Heart left ventricle (tissue), 16 donors: ENCODE measurements around the gene FGF2. TPM values are rescaled to one million over a fixed set of nuclear protein-coding genes. Genes with fewer than 3 reads are reported as not detected.
"Not testable (repeated sequence)": the region's sequence is repeated elsewhere in the genome, so short reads cannot be mapped to it uniquely, and the experiment has no call there.

Source experiments
- ATAC-seq, 4 donors: fragments of 200-7000 bp; cut with Tn5 transposase; one replicate each; pipeline ENCODE4 v1.9.1; 2020 to 2022; ENCODE audit warnings: moderate library complexity in 4 of 4, mild to moderate bottlenecking in 3 of 4, moderate number of reproducible peaks in 1 of 4
- DNase-seq, 5 donors: peaks; one replicate each; pipeline ENCODE4 v3.0.0-alpha.2; 2020
- H3K27ac ChIP-seq, 12 donors: fragments of 200-600 bp; sonication (generic) in 4 of 12; one replicate each; pipeline versions ENCODE4 v1.5.0 to v1.8.0; 2016 to 2022; ENCODE audit warnings: mild to moderate bottlenecking in 2 of 12
- H3K27me3 ChIP-seq, 9 donors: fragments of 200-600 bp; sonication (generic) in 2 of 9; one replicate each; pipeline versions ENCODE4 v1.5.1 to v1.8.0; 2016 to 2022; ENCODE audit warnings: mild to moderate bottlenecking in 3 of 9
- H3K36me3 ChIP-seq, 9 donors: fragments of 200-600 bp; sonication (generic) in 2 of 9; one replicate each; pipeline versions ENCODE4 v1.5.0 to v1.8.0; 2018 to 2022; ENCODE audit warnings: mild to moderate bottlenecking in 2 of 9
- H3K4me1 ChIP-seq, 12 donors: fragments of 200-600 bp; sonication (generic) in 4 of 12; one replicate each; pipeline versions ENCODE4 v1.5.0 to v1.8.0; 2016 to 2022; ENCODE audit warnings: mild to moderate bottlenecking in 3 of 12
- H3K4me3 ChIP-seq, 12 donors: fragments of 200-600 bp; sonication (generic) in 4 of 12; one replicate each; pipeline versions ENCODE4 v1.5.0 to v1.8.0; 2017 to 2022; ENCODE audit warnings: mild to moderate bottlenecking in 9 of 12, moderate library complexity in 4 of 12
- H3K9me3 ChIP-seq, 12 donors: fragments of 200-600 bp; sonication (generic) in 4 of 12; one replicate each; pipeline versions ENCODE4 v1.5.0 to v1.8.0; 2016 to 2022; ENCODE audit warnings: mild to moderate bottlenecking in 1 of 12
- POLR2A ChIP-seq, 2 donors: fragments of 450-650 bp; IDR thresholded peaks; one replicate each; pipeline ENCODE4 v1.6.1; 2017; ENCODE audit warnings: antibody characterized with exemption in 2 of 2, mild to moderate bottlenecking in 2 of 2, moderate library complexity in 2 of 2
- WGBS, 4 donors: extraction: QIAGEN DNeasy Blood & Tissue Kit in 2 of 4; methylation state at CpG; one replicate each; pipeline versions ENCODE4 v1.1.5 to v1.1.7; 2013 to 2018; 5-methylcytosine and 5-hydroxymethylcytosine counted together
- intact Hi-C, 10 donors: fragments of 100-400 bp; cut with DNase I; formaldehyde crosslinking; loops; one replicate each; pipeline versions ENCODE4 v1.11.1 to v1.14.2; 2022
- polyA plus RNA-seq, 2 donors: library from polyadenylated mRNA; stranded (reverse); fragments of 200-250 nt; gene quantifications; one replicate each; pipeline ENCODE4 v1.2.3, GENCODE V29; 2013
- total RNA-seq, 9 donors: library from RNA; depleted of rRNA in 2 of 9; stranded (reverse); fragments of >200 nt in 2 of 9; fragmentation: NEBNext Ultra II Directional in 3 of 9; extraction: Animal tissue kit (Norgen Biotek cat#: 25700) in 3 of 9; gene quantifications; one replicate each; pipeline versions ENCODE4 v1.1.0 to v1.2.4, GENCODE V29; 2016 to 2023
- TF ChIP-seq, protein P1 (sequence below), 12 donors: fragments of 200-600 bp; sonication (generic) in 4 of 12; IDR thresholded peaks; one replicate each; pipeline versions ENCODE4 v1.5.0 to v1.8.0; 2018 to 2022; ENCODE audit warnings: antibody characterized with exemption in 12 of 12, mild to moderate bottlenecking in 5 of 12
- donor health status: ischemic (EF 13 %, LVEDD 7.1; RV severe dilation, severe dysfunction).
- donor health status: healthy with polysubstance abuse.
- donor health status: DM: no; HTN: yes; CAD: no.
- donor health status: DM: no; HTN: no; CAD: no.
- donor health status: ischemic (EF 25% LVEDD 6.9; RV normal size, moderate dysfunction).
- donor health status: ischemic (EF 25% LVEDD 5.7; RV mildly dilated, moderate dysfunction).
- donor health status: healthy.
- donor health status: DM: yes; HTN: yes; CAD: no.
- donor health status: ischemic (EF 35%, LVEDD 5.7; RV mildly dilated, moderate dysfunction).
- donor health status: nonischemic (EF 11% LVEDD 7.7; RV severe dilation, severe dysfunction).
- donor health status: DM: yes; HTN: yes; CAD: no.
- donor health status: PGD.
- donor health status: ischemic (EF 29% LVEDD 5.4; RV normal size, mild dysfunction).
- donor health status: nonischemic (EF 23%, LVEDD 6.1; RV moderate dilation, normal function).

FGF2 gene
- total and polyA plus RNA-seq, 11 donors = 2.2 to 14.4 (median 5.9) TPM

DNA sequence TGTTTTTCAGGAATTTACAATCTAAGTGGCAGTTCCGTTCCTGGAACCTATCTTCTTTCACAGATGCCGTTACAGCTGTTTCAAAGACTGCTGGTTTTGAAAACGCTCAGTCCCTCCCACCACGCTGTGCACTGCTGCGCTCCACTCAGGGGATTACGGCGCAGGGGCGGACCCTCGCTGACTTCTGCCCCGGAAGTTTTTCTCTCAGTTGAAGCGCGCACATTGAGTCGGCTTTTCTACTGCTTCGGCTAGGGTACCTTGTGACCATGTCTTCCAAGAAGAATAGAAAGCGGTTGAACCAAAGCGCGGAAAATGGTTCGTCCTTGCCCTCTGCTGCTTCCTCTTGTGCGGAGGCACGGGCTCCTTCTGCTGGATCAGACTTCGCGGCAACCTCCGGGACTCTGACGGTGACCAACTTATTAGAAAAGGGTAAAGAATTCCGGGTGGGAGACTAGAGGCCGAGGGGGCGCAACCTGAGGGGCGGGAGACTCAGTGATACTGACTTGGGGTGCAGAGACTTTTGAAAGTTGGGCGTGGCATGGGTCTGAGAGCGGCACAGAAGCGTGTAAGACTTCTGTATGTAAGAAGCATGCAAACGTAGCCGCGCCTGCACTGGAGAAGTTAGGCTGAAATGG is 96.4 kb downstream of the FGF2 start:
- H3K36me3 ChIP-seq = peaks cover 0 to 6% (median 0%) of the 10 kb centered on the region in 9 donors
- H3K27me3 ChIP-seq = no peaks in the 10 kb centered on the region
- intact Hi-C loops = loop anchor here in 8 of 10 donors (2.0 to 10.0 kb wide), 9 partner anchors 96 to 1342 kb away; partner anchors contain the start of genes BBS12 (in 3 of the 8) and FGF2 (in 3 of the 8)
- ATAC-seq (peak; percentile 98 to 99 (median 99)), DNase-seq (peak; percentile 83 to 89 (median 87))
- H3K4me1 ChIP-seq = peaks cover 0 to 21% (median 12%) of the 10 kb centered on the region in 12 donors
- TF ChIP-seq POLR2A (IDR thresholded peaks at IDR 0.05) = no peak
- TF ChIP-seq, protein P1, sequence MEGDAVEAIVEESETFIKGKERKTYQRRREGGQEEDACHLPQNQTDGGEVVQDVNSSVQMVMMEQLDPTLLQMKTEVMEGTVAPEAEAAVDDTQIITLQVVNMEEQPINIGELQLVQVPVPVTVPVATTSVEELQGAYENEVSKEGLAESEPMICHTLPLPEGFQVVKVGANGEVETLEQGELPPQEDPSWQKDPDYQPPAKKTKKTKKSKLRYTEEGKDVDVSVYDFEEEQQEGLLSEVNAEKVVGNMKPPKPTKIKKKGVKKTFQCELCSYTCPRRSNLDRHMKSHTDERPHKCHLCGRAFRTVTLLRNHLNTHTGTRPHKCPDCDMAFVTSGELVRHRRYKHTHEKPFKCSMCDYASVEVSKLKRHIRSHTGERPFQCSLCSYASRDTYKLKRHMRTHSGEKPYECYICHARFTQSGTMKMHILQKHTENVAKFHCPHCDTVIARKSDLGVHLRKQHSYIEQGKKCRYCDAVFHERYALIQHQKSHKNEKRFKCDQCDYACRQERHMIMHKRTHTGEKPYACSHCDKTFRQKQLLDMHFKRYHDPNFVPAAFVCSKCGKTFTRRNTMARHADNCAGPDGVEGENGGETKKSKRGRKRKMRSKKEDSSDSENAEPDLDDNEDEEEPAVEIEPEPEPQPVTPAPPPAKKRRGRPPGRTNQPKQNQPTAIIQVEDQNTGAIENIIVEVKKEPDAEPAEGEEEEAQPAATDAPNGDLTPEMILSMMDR (IDR thresholded peaks at IDR 0.05) = peak in 1 of 12 donors; percentile 5
- 0% methylated on average over 33 to 34 of the region's 34 CpGs for WGBS, 4 donors
- H3K4me3 ChIP-seq = peak overlapping the region; percentile 68 to 95 (median 85)
- no peaks in the 10 kb centered on the region for H3K9me3 ChIP-seq
- H3K27ac ChIP-seq = peak overlapping the region; percentile 62 to 86 (median 77)

DNA sequence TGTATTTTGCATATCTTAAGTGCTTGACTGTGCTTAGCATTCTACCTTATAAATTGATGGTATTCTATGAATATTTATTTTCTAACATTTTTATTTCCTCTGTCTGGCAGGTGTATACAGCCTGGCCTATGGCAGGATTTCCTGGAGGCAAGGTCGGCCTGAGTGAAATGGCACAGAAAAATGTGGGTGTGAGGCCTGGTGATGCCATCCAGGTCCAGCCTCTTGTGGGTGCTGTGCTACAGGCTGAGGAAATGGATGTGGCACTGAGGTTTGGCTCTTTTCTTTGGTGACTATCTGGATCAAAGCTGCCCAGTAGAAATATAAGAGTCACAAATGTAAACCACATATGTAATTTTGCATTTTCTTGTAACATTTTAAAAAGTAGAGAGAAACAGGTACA is 102.3 kb downstream of the FGF2 start:
- no peaks in the 10 kb centered on the region for H3K27me3 ChIP-seq
- intact Hi-C loops = loop anchor here in 4 of 10 donors (2.0 to 10.0 kb wide), 4 partner anchors 104 to 1336 kb away; partner anchors contain the start of gene FGF2 (in 1 of the 4)
- H3K27ac ChIP-seq = no peak overlapping the region
- WGBS, 4 donors = 65 to 87% (median 78%) methylated on average over 1 of the region's 1 CpG
- no peaks in the 10 kb centered on the region for H3K9me3 ChIP-seq
- H3K36me3 ChIP-seq = peaks cover 0 to 60% (median 27%) of the 10 kb centered on the region in 9 donors
- DNase-seq (no peak), ATAC-seq (no peak)
- H3K4me1 ChIP-seq = peaks cover 0 to 7% (median 3%) of the 10 kb centered on the region in 12 donors
- TF ChIP-seq, protein P1 (IDR thresholded peaks at IDR 0.05) = no peak
- no peak for TF ChIP-seq POLR2A (IDR thresholded peaks at IDR 0.05)
- H3K4me3 ChIP-seq = no peak overlapping the region

DNA sequence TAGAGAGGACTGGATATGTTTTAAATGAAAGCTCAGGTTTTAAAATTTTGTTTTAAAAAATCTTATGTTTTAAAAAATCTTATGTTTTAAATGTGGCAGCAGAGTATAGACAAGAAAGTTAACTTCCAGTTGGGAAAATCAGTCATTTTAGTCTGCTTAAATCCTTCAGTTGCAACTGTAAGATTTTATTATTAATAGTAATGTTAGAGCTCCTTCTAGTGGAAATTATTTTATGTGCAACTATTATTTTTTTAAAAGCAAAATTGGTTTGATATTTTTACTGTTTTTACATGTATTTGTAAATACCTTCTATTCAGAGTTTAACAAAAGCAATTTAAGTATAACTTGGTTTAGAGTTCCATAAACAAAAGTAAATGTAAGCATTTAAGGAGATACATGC is 104.2 kb downstream of the FGF2 start:
- Histone ChIP-seq H3K4me1 (no peaks in the 10 kb centered on the region), H3K27ac (no peak overlapping the region), H3K4me3 (no peak overlapping the region), H3K36me3 (peaks cover 0 to 79% (median 46%) of the 10 kb centered on the region in 9 donors), H3K27me3 (no peaks in the 10 kb centered on the region), H3K9me3 (no peaks in the 10 kb centered on the region)
- DNase-seq = no peak
- TF ChIP-seq, protein P1 (IDR thresholded peaks at IDR 0.05) = peak; percentile 48 to 78 (median 64)
- TF ChIP-seq POLR2A (IDR thresholded peaks at IDR 0.05) = no peak
- intact Hi-C loops = loop anchor here in 7 of 10 donors (2.0 to 10.0 kb wide), 5 partner anchors 174 to 329 kb away; no protein-coding TSS in a partner anchor
- ATAC-seq = no peak

GRCh38 chr4:122932763-122933162 is 106.1 kb downstream of the FGF2 start:
- Histone ChIP-seq H3K4me3 (no peak overlapping the region), H3K4me1 (no peaks in the 10 kb centered on the region), H3K9me3 (no peaks in the 10 kb centered on the region), H3K36me3 (peaks cover 0 to 95% (median 64%) of the 10 kb centered on the region in 9 donors), H3K27ac (no peak overlapping the region), H3K27me3 (no peaks in the 10 kb centered on the region)
- TF ChIP-seq, protein P1 (IDR thresholded peaks at IDR 0.05) = no peak
- no peak for TF ChIP-seq POLR2A (IDR thresholded peaks at IDR 0.05)
- ATAC-seq = no peak
- intact Hi-C loops = loop anchor here in 7 of 10 donors (5.0 to 10.0 kb wide), 4 partner anchors 180 to 330 kb away; no protein-coding TSS in a partner anchor
- DNase-seq = no peak

DNA sequence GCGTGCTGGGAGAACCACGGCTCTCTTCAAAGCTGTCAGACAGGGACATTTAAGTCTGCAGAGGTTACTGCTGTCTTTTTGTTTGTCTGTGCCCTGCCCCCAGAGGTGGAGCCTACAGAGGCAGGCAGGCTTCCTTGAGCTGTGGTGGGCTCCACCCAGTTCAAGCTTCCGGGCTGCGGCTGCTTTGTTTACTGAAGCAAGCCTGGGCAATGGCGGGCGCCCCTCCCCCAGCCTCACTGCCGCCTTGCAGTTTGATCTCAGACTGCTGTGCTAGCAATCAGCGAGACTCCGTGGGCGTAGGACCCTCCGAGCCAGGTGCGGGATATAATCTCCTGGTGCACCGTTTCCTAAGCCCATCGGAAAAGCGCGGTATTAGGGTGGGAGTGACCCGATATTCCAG is 118.5 kb downstream of the FGF2 start:
- DNase-seq, H3K9me3 ChIP-seq, intact Hi-C loops, H3K4me3 ChIP-seq, H3K4me1 ChIP-seq, H3K27me3 ChIP-seq, H3K27ac ChIP-seq, ATAC-seq: not testable (repeated sequence)
- peaks cover 0 to 46% (median 35%) of the 10 kb centered on the region in 9 donors for H3K36me3 ChIP-seq
- WGBS, 4 donors = 92 to 99% (median 96%) methylated on average over 13 to 14 of the region's 17 CpGs
